ENCODE data around the gene LDHD. TPM values are rescaled to one million over a fixed set of nuclear protein-coding genes. Genes with fewer than 3 reads are reported as not detected.
A peak's percentile ranks its signal among the peaks of the same experiment; 100 is the strongest.

The LDHD gene
- total RNA-seq (2012; rRNA removed), result 0.76 TPM in 1 of 2 replicates, not detected in the other

DNA sequence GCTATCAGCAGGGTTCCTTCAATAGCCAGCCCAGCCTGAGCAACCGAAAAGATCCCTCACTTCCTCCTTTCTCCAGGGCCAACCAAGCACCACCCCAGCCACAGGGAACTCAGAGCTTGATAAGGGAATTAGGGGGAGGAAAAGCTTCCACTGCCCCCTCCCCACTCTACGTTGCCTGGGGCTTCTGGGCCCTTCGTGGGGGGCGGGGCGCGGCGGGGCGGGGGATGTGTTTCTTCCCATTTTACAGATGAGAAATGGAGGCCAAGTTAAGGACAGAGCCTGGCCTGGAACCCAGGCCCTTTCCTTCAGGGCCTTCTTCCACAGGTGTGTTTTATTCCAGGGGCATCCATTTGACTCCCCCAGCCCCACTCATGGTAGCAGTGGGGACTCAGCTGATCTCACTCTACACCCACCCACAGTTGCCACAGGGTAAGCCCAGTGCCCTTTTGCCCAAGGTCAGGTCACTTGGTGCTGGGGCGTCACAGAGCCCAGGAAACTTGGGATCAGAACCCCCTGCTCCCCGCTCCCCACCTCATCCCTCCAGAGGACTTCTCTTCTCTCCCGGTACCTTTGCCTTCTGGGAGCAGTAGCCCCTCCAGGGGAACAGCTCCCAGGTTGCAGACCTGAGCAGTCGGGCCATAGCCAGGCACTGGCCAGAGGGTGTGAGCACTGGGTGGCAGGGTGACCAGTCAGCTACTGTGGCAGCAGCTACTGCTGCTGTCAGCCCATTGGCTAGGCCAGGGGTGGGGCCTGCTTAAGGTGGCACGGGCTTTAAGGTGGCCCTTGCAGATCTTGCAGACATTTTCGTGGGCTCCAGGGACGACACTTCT is at the start of gene LDHD:
LDHD (minus strand) TSS at position 700 of the 830 bp plus-strand sequence; CDS start at position 640, 60 bp downstream.
- peak within 1 kb of the TSS; percentile 64 for H3K4me3 ChIP-seq (ENCODE audit: low read length)
- no peak within 1 kb of the TSS for H3K9ac ChIP-seq (ENCODE audit: low read depth, low read length)
- peaks cover 3% of the 10 kb centered on the region for H3K27me3 ChIP-seq (ENCODE audit: control insufficient read depth, insufficient read depth, low read length)
- peak within 1 kb of the TSS; percentile 81 for H3K4me2 ChIP-seq (ENCODE audit: low read length)
- H3K36me3 ChIP-seq (ENCODE audit: insufficient read depth, low read length), result no peaks in the 10 kb centered on the region
- no peaks in the 10 kb centered on the region for H3K9me3 ChIP-seq (replicated peaks; ENCODE audit: low read length)
- H3K4me1 ChIP-seq (ENCODE audit: control insufficient read depth, insufficient read depth, low read length), result peaks cover 8% of the 10 kb centered on the region

GRCh38 chr16:75160386-75160785 is 43.8 kb upstream of the LDHD start:
- Histone ChIP-seq H3K9ac (ENCODE audit: low read depth, low read length) (no peak overlapping the region), H3K4me2 (ENCODE audit: low read length) (no peak overlapping the region), H3K4me3 (ENCODE audit: low read length) (no peak overlapping the region), H3K27me3 (ENCODE audit: control insufficient read depth, insufficient read depth, low read length) (no peaks in the 10 kb centered on the region), H3K9me3 (replicated peaks; ENCODE audit: low read length) (no peaks in the 10 kb centered on the region), H3K4me1 (ENCODE audit: control insufficient read depth, insufficient read depth, low read length) (no peaks in the 10 kb centered on the region), H3K36me3 (ENCODE audit: insufficient read depth, low read length) (peaks cover 24% of the 10 kb centered on the region)

DNA sequence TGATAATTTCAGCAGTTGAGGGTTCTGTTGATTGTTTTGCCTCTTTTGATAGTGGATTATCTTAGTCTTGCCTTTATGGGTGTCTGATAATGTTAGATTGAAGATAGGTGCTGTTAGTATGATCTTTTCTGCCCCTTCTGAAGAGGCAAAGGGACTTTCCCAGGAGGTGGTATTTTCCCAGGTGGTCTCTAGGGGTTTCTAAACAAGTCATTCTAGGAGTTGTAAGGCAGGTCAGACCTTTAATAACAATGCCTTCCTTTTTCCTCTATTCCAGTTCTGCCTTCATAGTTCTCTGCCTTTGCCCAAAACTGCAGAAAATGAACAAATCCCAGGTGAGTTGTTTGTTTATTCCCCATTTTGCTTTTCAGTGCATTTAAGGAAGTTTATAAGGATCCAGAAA is 36.1 kb upstream of the LDHD start:
- Histone ChIP-seq H3K4me2 (ENCODE audit: low read length) (no peak overlapping the region), H3K9ac (ENCODE audit: low read depth, low read length) (no peak overlapping the region), H3K4me3 (ENCODE audit: low read length) (no peak overlapping the region), H3K36me3 (ENCODE audit: insufficient read depth, low read length) (peaks cover 33% of the 10 kb centered on the region), H3K27me3 (ENCODE audit: control insufficient read depth, insufficient read depth, low read length) (no peaks in the 10 kb centered on the region), H3K9me3 (replicated peaks; ENCODE audit: low read length) (peaks cover 10% of the 10 kb centered on the region), H3K4me1 (ENCODE audit: control insufficient read depth, insufficient read depth, low read length) (no peaks in the 10 kb centered on the region)

GRCh38 chr16:75151798-75152197 is 35.2 kb upstream of the LDHD start:
- no peaks in the 10 kb centered on the region for H3K4me1 ChIP-seq (ENCODE audit: control insufficient read depth, insufficient read depth, low read length)
- H3K9me3 ChIP-seq (replicated peaks; ENCODE audit: low read length), result peaks cover 10% of the 10 kb centered on the region
- H3K36me3 ChIP-seq (ENCODE audit: insufficient read depth, low read length), result peaks cover 28% of the 10 kb centered on the region
- no peak overlapping the region for H3K4me3 ChIP-seq (ENCODE audit: low read length)
- H3K27me3 ChIP-seq (ENCODE audit: control insufficient read depth, insufficient read depth, low read length), result no peaks in the 10 kb centered on the region
- no peak overlapping the region for H3K4me2 ChIP-seq (ENCODE audit: low read length)
- no peak overlapping the region for H3K9ac ChIP-seq (ENCODE audit: low read depth, low read length)

GRCh38 chr16:75148311-75149195 is 32.0 kb upstream of the LDHD start, which contains the start of gene ZFP1:
TSS of gene ZFP1 (plus strand) at chr16:75148524. CDS start at chr16:75152952, 4,428 bp downstream.
- Histone ChIP-seq H3K36me3 (ENCODE audit: insufficient read depth, low read length) (peaks cover 9% of the 10 kb centered on the region), H3K9me3 (replicated peaks; ENCODE audit: low read length) (peaks cover 10% of the 10 kb centered on the region), H3K4me1 (ENCODE audit: control insufficient read depth, insufficient read depth, low read length) (no peaks in the 10 kb centered on the region), H3K9ac (ENCODE audit: low read depth, low read length) (peak within 1 kb of the TSS; percentile 98), H3K27me3 (ENCODE audit: control insufficient read depth, insufficient read depth, low read length) (no peaks in the 10 kb centered on the region), H3K4me2 (ENCODE audit: low read length) (peak within 1 kb of the TSS; percentile 97), H3K4me3 (ENCODE audit: low read length) (peak within 1 kb of the TSS; percentile 100)

- peak overlapping the region; percentile 100 for H3K4me3 ChIP-seq (ENCODE audit: low read length)
- peak overlapping the region; percentile 98 for H3K9ac ChIP-seq (ENCODE audit: low read depth, low read length)
- H3K36me3 ChIP-seq (ENCODE audit: insufficient read depth, low read length), result peaks cover 4% of the 10 kb centered on the region
Measured at GRCh38 chr16:75147968-75148310, 31.4 kb upstream of the LDHD start.

GRCh38 chr16:75143941-75144340 is 27.4 kb upstream of the LDHD start:
- H3K4me1 ChIP-seq (ENCODE audit: control insufficient read depth, insufficient read depth, low read length), result no peaks in the 10 kb centered on the region
- H3K36me3 ChIP-seq (ENCODE audit: insufficient read depth, low read length), result no peaks in the 10 kb centered on the region
- no peak overlapping the region for H3K4me2 ChIP-seq (ENCODE audit: low read length)
- no peak overlapping the region for H3K4me3 ChIP-seq (ENCODE audit: low read length)
- no peaks in the 10 kb centered on the region for H3K27me3 ChIP-seq (ENCODE audit: control insufficient read depth, insufficient read depth, low read length)
- H3K9me3 ChIP-seq (replicated peaks; ENCODE audit: low read length), result no peaks in the 10 kb centered on the region
- H3K9ac ChIP-seq (ENCODE audit: low read depth, low read length), result no peak overlapping the region

More at GRCh38 chr16:75147968-75148310, 31.4 kb upstream of the LDHD start:
- no peaks in the 10 kb centered on the region for H3K27me3 ChIP-seq (ENCODE audit: control insufficient read depth, insufficient read depth, low read length)
- peaks cover 10% of the 10 kb centered on the region for H3K9me3 ChIP-seq (replicated peaks; ENCODE audit: low read length)
- no peaks in the 10 kb centered on the region for H3K4me1 ChIP-seq (ENCODE audit: control insufficient read depth, insufficient read depth, low read length)
- H3K4me2 ChIP-seq (ENCODE audit: low read length), result peak overlapping the region; percentile 97

GRCh38 chr16:75139498-75139897 is 22.9 kb upstream of the LDHD start:
- Histone ChIP-seq H3K4me3 (ENCODE audit: low read length) (no peak overlapping the region), H3K36me3 (ENCODE audit: insufficient read depth, low read length) (no peaks in the 10 kb centered on the region), H3K9me3 (replicated peaks; ENCODE audit: low read length) (no peaks in the 10 kb centered on the region), H3K4me2 (ENCODE audit: low read length) (no peak overlapping the region), H3K9ac (ENCODE audit: low read depth, low read length) (no peak overlapping the region), H3K4me1 (ENCODE audit: control insufficient read depth, insufficient read depth, low read length) (no peaks in the 10 kb centered on the region), H3K27me3 (ENCODE audit: control insufficient read depth, insufficient read depth, low read length) (peaks cover 3% of the 10 kb centered on the region)

GRCh38 chr16:75138636-75139035 is 22.1 kb upstream of the LDHD start:
- no peaks in the 10 kb centered on the region for H3K36me3 ChIP-seq (ENCODE audit: insufficient read depth, low read length)
- H3K4me1 ChIP-seq (ENCODE audit: control insufficient read depth, insufficient read depth, low read length), result no peaks in the 10 kb centered on the region
- no peak overlapping the region for H3K4me2 ChIP-seq (ENCODE audit: low read length)
- H3K27me3 ChIP-seq (ENCODE audit: control insufficient read depth, insufficient read depth, low read length), result peaks cover 3% of the 10 kb centered on the region
- H3K4me3 ChIP-seq (ENCODE audit: low read length), result no peak overlapping the region
- no peak overlapping the region for H3K9ac ChIP-seq (ENCODE audit: low read depth, low read length)
- no peaks in the 10 kb centered on the region for H3K9me3 ChIP-seq (replicated peaks; ENCODE audit: low read length)

DNA sequence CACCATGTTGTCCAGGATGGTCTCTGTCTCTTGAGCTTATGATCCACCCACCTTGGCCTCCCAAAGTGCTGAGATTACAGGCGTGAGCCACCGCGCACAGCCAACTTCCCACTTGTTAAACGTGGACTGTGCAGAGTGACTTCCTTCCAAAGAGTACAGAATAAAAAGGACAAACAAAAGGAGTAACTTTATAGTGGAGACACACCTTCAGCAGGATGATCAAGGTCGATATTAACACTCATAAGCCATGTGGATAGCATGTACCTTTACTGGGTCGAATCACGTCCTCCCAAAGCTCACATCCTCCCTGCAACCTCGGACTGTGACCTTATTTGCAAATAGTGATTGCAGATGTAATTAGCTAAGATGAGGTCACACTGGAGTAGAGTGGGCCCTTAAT is 21.7 kb upstream of the LDHD start:
- Histone ChIP-seq H3K9me3 (replicated peaks; ENCODE audit: low read length) (no peaks in the 10 kb centered on the region), H3K4me2 (ENCODE audit: low read length) (no peak overlapping the region), H3K4me3 (ENCODE audit: low read length) (no peak overlapping the region)

DNA sequence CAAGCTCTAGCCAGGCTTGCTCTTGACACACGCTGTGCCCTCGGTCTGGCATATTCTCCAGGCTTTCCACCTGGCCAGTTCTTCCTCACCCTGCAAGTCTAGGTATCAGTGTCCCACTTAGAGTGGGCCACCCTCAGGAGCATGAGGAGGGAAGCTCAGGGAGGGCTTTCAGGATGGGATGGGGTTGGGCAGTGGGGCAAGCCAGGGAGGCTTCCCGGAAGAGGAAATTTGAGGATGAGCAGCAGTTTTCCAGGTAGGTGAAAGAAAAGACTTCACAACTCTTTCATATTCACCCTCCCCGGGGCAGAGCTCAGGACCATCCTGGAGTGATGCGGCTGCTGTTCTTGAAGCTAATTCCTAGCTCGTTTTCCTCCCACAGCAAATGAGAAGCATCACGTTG is 14.5 kb upstream of the LDHD start:
- Histone ChIP-seq H3K9me3 (replicated peaks; ENCODE audit: low read length) (no peaks in the 10 kb centered on the region), H3K4me2 (ENCODE audit: low read length) (no peak overlapping the region), H3K9ac (ENCODE audit: low read depth, low read length) (no peak overlapping the region), H3K4me1 (ENCODE audit: control insufficient read depth, insufficient read depth, low read length) (no peaks in the 10 kb centered on the region), H3K27me3 (ENCODE audit: control insufficient read depth, insufficient read depth, low read length) (peaks cover 3% of the 10 kb centered on the region), H3K4me3 (ENCODE audit: low read length) (no peak overlapping the region), H3K36me3 (ENCODE audit: insufficient read depth, low read length) (no peaks in the 10 kb centered on the region)

More for the DNA sequence above, 21.7 kb upstream of the LDHD start:
- H3K36me3 ChIP-seq (ENCODE audit: insufficient read depth, low read length), result no peaks in the 10 kb centered on the region
- H3K27me3 ChIP-seq (ENCODE audit: control insufficient read depth, insufficient read depth, low read length), result peaks cover 3% of the 10 kb centered on the region
- no peak overlapping the region for H3K9ac ChIP-seq (ENCODE audit: low read depth, low read length)
- no peaks in the 10 kb centered on the region for H3K4me1 ChIP-seq (ENCODE audit: control insufficient read depth, insufficient read depth, low read length)
